NAMALWA (cell line): ENCODE measurements around the gene KBTBD13.
"Not testable (repeated sequence)": the region's sequence is repeated elsewhere in the genome, so short reads cannot be mapped to it uniquely, and the experiment has no call there.

Experiments used
- DNase-seq: peaks from one replicate; pipeline ENCODE4 v3.0.0-alpha.2; 2015; ENCODE audit warnings: low spot score

Gene KBTBD13

GRCh38 chr15:65076486-65077290 is at the start of gene KBTBD13:
KBTBD13 (plus strand) TSS chr15:65076746; CDS start chr15:65076816, 70 bp downstream.
- DNase-seq = no peak

DNA sequence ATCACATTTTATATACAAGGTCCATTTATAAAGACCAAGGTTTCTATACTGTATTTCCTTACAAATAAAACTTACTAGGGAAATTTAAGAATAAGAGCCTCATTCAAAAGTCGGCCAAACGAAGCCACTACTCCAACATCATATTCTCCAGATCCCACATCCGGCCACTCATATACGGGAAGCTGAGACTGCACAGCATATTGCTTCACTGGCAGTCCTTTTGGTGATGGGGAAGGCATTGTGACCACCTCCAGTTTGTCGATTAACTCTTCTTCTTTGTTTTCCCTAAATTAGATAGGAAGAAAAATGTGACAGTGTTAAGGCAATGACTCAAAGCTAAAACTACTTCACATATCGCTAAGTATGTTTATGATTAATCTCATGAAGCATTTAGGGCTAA is 49.8 kb upstream of the KBTBD13 start:
- no peak for DNase-seq

GRCh38 chr15:65027593-65027992 is 49.0 kb upstream of the KBTBD13 start:
- no peak for DNase-seq

DNA sequence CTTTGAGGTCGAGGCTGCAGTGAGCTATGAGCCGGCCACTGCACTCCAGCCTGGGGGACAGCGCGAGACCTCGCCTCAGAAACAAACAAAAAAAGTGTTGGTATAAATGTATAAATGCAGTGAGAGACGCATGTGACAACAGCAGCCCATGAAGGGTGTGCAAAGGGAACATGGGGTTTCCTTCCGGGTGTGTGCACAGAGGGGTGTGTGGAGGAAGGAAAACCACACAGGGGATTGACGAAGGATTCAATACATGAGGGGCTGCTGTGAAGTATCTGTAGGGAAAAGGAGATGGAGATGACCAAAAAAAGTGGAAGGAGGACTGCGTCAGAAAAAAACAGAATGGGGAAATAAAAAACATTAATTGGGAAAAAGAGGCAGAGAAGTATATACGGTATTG is 48.2 kb upstream of the KBTBD13 start:
- DNase-seq = no peak

GRCh38 chr15:65028921-65029735 is 47.4 kb upstream of the KBTBD13 start, which contains the start of gene MTFMT:
MTFMT (minus strand) TSS chr15:65029639; CDS start chr15:65029613, 26 bp downstream.
- DNase-seq = peak; percentile 90

- no peak for DNase-seq
These were observed 46.8 kb upstream of the KBTBD13 start for GRCh38 chr15:65029736-65030208.

DNA sequence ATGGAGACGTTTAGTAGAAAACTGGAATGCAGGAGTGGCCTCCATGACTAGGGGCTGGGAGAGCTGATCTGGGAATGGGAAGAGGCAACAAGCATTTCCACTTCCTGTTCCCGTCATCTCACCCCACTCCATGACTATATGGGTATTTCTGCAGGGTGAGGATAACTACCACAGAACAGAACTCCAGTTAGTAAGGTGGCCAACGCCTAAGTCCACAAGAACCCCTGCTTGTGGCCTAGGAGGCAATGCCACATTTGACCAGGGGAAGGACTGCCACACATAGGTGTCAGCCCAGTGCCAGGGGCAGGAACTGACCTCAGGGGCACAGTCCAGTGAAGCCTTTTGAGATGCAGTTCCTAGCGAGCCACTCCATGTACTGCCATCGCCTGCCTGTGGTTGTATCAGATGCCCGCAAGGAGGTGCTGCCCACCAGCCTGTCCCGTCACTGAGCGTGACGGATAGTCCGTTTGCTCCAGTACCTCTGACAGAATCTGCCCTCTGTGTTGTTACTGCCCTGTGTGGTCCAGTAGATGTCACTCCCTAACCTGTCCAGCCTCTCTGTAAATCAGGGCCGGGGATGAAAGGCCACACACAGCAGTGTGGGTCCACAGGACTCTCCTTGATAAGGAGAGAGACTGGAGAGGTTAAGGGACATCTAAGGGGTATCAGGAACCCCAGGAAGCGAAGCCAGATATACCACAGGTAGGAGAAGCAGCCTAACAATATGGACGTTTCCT is 43.6 kb upstream of the KBTBD13 start:
- DNase-seq = peak; percentile 91

GRCh38 chr15:65033659-65034269 is 42.8 kb upstream of the KBTBD13 start:
- DNase-seq = peak; percentile 74

DNA sequence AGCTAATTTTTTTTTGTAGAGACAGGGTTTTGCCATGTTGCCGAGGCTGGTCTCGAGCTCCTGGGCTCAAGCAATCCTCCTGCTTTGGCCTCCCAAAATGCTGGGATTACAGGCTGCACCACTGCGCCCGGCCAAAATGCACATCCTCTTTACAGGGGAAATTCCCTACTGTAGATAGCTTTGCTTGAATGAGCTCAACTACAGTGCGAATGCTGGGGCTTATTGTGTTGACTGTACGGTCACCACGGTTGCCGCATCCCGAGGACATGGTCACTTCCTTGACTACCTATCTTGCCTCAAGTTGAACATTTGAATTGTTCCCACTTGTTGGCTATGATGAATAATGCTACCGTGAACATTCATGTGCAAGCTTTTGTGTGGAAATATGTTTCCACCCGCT is 41.8 kb upstream of the KBTBD13 start:
- no peak for DNase-seq

- no peak for DNase-seq
These were observed 39.2 kb upstream of the KBTBD13 start for GRCh38 chr15:65037309-65037708.

GRCh38 chr15:65038428-65038827 is 38.1 kb upstream of the KBTBD13 start:
- DNase-seq = no peak

DNA sequence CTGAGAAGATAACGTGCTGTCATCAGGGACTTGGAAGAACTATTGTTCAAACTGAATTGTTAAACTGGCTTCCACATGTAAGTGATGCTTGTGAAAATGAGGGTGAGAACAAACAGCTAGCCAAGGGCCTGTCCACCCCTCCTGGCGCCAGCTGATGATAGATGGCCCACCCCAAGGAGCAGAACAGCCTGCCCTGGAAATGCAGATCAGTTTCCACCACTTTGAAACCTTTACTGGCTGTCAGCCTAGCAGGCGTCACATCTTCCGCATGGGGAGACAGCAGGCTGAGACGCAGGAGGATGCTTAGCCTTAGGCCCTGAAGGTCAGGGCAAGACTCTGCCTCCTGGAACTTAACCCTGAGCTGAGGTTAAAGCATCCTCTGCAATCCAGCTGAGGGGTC is 37.7 kb upstream of the KBTBD13 start:
- no peak for DNase-seq

GRCh38 chr15:65040461-65040860 is 36.1 kb upstream of the KBTBD13 start:
- no peak for DNase-seq

GRCh38 chr15:65041787-65042186 is 34.8 kb upstream of the KBTBD13 start:
- DNase-seq = no peak

DNA sequence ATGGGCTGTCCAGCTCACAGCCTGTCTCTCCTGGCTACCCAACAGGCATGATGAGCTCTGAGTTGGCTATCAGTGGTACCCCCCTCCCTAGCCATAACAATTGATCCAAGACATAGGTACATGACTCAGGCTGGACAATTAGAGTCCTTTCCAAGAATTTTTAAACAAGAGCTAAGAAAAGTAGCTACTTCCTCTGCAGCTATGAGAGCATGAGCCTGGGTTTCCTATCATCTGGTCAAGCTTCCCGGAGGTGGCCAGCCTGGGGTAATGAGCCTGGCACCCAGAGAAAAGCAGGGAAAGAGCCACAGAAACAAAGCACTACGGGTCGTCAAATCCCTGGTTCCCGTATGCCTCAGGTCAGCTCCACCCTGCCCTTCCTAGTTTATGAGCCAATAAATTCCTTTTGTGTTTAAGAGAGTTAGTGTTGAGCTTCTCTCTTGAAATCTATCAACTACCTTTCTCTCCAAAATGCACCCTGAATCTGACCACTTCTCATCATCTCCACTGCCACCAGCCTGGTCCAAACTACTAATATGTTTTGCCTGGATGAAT is 33.7 kb upstream of the KBTBD13 start:
- no peak for DNase-seq

DNA sequence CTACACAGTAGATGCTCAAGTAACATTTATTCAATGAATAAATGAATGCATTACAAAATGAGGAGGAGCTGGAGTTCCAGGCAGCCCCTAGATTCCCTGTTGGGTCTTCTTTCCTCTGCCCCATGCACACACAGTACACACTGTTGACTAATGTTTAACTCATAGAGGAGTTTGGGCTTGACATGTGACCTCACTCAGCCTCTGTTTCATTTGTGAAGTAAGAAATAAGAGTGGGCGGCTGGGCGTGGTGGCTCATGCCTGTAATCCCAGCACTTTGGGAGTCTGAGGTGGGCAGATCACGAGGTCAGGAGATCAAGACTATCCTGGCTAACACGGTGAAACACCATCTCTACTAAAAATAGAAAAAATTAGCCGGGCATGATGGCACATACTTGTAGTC is 32.3 kb upstream of the KBTBD13 start:
- DNase-seq = not testable (repeated sequence)

GRCh38 chr15:65044724-65045481 is 31.6 kb upstream of the KBTBD13 start, which contains the start of gene SLC51B:
SLC51B (plus strand) TSS chr15:65045387; CDS start chr15:65050005, 4,618 bp downstream.
- DNase-seq = no peak

GRCh38 chr15:65048241-65048640 is 28.3 kb upstream of the KBTBD13 start:
- DNase-seq = no peak

DNA sequence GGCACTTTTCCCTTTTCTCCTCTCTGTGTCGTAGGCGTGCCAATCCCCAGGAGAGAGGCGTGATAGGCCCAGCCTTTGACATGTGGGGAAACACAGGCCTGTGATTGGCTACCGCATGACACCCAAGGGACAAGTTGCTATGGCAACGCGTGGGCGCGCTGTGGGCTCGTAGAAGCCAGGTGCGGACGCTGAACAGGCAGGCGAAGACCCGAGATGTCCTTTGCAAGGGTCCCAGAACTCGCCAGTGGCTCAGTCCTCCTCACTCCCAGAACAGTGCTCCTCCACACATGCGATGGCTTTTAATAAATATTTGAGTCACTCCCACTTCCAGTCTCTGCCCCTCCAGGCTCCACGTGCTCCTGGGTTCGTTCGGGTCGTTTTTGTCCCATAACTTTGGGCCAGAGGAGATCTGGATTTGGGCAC is 27.1 kb upstream of the KBTBD13 start:
- peak; percentile 97 for DNase-seq

GRCh38 chr15:65050270-65050669 is 26.3 kb upstream of the KBTBD13 start:
- no peak for DNase-seq

DNA sequence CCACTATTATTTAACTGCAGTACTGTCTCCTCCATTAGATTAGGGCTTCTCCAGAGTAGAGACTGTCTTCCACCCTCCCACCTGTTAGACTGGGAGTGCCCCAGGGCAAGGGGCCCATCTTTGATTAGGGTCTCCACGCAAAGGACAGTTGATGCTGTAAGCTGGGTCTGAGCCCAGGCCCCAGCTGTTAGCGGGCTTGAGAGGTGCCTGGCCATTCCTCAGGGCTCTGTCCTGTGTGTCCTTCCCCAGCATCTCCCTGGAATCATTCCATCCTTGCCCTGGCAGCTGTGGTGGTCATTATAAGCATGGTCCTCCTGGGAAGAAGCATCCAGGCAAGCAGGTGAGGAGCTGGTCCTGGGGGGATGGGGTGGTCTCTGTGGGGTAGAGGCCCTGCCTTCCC is 25.3 kb upstream of the KBTBD13 start:
- DNase-seq = no peak
